ENCODE data around the gene RPA3.

DNA sequence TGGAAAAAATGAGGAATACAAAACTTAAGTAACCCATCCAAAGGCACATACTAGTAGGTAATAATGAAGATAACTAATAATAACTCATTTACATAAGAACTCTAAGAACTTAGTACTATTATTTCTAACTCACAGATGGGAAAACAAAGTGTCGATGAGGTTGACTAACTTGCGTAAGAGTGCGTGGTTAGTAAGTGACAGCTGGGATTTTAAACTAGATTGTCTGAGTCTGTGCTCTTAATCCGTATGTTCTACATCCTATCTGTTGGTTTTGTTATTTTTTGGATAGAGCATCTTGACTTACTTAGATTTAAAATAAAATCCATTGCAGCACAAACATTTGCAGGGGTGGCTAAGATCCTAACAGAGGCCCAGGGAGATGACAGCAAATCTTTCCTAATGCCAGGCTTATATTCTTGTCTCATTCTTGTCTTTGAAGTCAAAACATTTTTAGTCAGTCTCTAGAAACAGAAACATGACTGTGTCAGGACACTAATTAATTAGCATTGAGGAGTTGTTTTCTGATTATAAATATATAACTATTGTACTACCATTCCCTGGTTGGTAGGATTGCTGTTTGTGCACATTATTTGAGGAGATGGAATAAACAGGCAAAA is 11.7 kb downstream of the RPA3 start:
- no peak for TF ChIP-seq CTCF (IDR thresholded peaks at IDR 0.05)
- TF ChIP-seq POLR2A (IDR thresholded peaks at IDR 0.05), result no peak

Measured in prostate gland (tissue), 2 donors.